HG03175 (cell line): ENCODE data around the gene ARHGEF28.

Source experiments
- ATAC-seq: cut with Tn5 transposase; IDR thresholded peaks from one replicate; pipeline ENCODE4 v1.9.1; 2021; ENCODE audit warnings: mild to moderate bottlenecking, moderate library complexity; ENCODE audit not compliant: unreplicated experiment

ARHGEF28 gene

DNA sequence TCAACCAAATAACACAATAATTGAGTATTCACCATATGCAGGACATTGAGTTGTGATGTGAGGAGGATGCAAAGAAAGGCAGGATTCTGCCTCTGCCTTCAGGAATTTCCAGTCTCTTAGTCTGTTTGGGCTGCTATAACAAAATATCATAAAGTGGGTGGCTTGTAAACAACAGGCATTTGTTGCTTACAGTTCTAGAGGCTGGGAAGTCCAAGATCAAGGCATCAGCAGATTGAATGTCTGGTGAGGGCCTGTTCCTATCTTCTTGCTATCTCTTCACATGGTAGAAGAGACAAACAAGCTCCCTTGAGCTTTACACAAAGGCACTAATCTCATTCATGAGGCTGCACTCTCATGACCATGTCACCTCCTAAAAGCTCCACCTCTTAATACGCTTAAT lies 360.7 kb downstream of the ARHGEF28 start:
- ATAC-seq, result no peak

DNA sequence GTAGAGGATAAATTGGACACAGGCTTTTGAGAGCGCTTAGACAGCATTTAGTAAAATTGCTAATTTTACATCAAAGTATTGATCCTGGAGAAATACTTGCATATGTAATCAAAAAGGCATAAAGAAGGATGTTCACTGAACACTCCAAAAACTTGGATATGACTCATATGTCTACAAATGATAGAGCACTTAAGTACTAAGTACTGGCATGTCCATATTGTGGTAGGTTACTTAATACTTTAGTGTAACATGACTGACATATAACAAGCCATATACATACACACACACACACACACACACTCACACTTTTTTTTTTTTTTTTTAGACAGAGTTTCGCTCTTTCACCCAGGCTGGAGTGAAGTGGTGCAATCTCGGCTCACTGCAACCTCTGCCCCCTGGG lies 361.9 kb downstream of the ARHGEF28 start:
- ATAC-seq, result no peak

DNA sequence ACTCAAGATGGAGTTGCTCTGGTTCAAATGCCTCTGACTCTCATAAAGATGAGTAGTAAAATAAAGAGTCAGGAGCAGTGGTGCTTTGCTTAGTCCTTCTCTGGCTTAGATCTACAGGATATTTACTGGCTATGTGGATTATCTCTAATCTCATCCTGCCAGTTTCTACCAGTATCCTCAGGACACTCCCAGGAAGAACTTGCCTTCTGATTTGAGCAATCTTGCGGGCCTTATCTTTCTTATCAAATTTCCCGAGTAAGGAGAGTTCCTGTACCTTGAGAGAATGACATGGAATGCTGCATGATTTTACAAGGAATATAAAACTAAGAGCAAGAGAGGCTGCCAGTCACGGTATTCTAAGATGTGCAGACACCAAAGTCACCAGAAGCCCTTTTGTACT lies 364.0 kb downstream of the ARHGEF28 start:
- ATAC-seq, result no peak
